Neuronal stem cell (in vitro differentiated cells): Measurements from ENCODE around the gene HMGCL.
"Not testable (repeated sequence)": the region's sequence is repeated elsewhere in the genome, so short reads cannot be mapped to it uniquely, and the experiment has no call there.

Experiments
- DNase-seq: peaks from one replicate; pipeline ENCODE4 v3.0.0-alpha.2; 2013; ENCODE audit warnings: low spot score
- H2AFZ ChIP-seq: one replicate; pipeline ENCODE4 v1.6.1; 2013; ENCODE audit warnings: mild to moderate bottlenecking, low read length, inconsistent platforms
- H2AK5ac ChIP-seq: 2 replicates; pipeline ENCODE4 v1.6.1; 2013; ENCODE audit warnings: low read depth, mild to moderate bottlenecking, inconsistent platforms, low read length, moderate library complexity, mixed read lengths
- H2BK120ac ChIP-seq: 2 replicates; pipeline ENCODE4 v1.6.1; 2013; ENCODE audit warnings: low read depth, mild to moderate bottlenecking, inconsistent platforms, low read length, moderate library complexity, mixed read lengths
- H2BK12ac ChIP-seq: one replicate; pipeline ENCODE4 v1.6.1; 2013; ENCODE audit warnings: low read length, inconsistent platforms
- H2BK15ac ChIP-seq: 2 replicates; pipeline ENCODE4 v1.6.1; 2013; ENCODE audit warnings: mild to moderate bottlenecking, low read length, inconsistent platforms, mixed read lengths
- H2BK5ac ChIP-seq: one replicate; pipeline ENCODE4 v1.6.1; 2013; ENCODE audit warnings: inconsistent platforms, mild to moderate bottlenecking, low read length, moderate library complexity
- H3K14ac ChIP-seq: one replicate; pipeline ENCODE4 v1.6.1; 2013; ENCODE audit warnings: low read length, inconsistent platforms
- H3K18ac ChIP-seq: 2 replicates; pipeline ENCODE4 v1.6.1; 2013; ENCODE audit warnings: low read length, inconsistent platforms
- H3K23ac ChIP-seq: 2 replicates; pipeline ENCODE4 v1.6.1; 2013; ENCODE audit warnings: low read depth, mild to moderate bottlenecking, mixed read lengths, low read length, inconsistent platforms; ENCODE audit not compliant: poor library complexity
- H3K27ac ChIP-seq: replicated peaks from 3 replicates; pipeline ENCODE4 v1.5.1; 2013; ENCODE audit warnings: low read length, inconsistent platforms
- H3K27me3 ChIP-seq, 3 experiments: 2 replicates each; pipeline ENCODE4 v1.6.1; 2013; ENCODE audit warnings: low read length in 3 of 3, mild to moderate bottlenecking in 2 of 3, inconsistent platforms in 1 of 3, low read depth in 1 of 3, mixed read lengths in 1 of 3, moderate library complexity in 1 of 3; ENCODE audit not compliant: control insufficient read depth in 3 of 3, insufficient read depth in 3 of 3
- H3K36me3 ChIP-seq, 2 donors: replicated peaks in 1 of 2; 2 replicates each; pipeline ENCODE4 v1.6.1; 2013; ENCODE audit warnings: low read length in 2 of 2; ENCODE audit not compliant: control insufficient read depth in 2 of 2, insufficient read depth in 2 of 2
- H3K4ac ChIP-seq: 2 replicates; pipeline ENCODE4 v1.6.1; 2013; ENCODE audit warnings: inconsistent platforms, mild to moderate bottlenecking, low read length, moderate library complexity
- H3K4me1 ChIP-seq, 2 donors: 1 replicate in 1 of 2; 2 replicates in 1 of 2; pipeline ENCODE4 v1.6.1; 2013; ENCODE audit warnings: low read length in 2 of 2, low read depth in 1 of 2; ENCODE audit not compliant: control insufficient read depth in 2 of 2, insufficient read depth in 1 of 2
- H3K4me2 ChIP-seq: one replicate; pipeline ENCODE4 v1.6.1; 2013; ENCODE audit warnings: mild to moderate bottlenecking, low read length, inconsistent platforms; ENCODE audit not compliant: insufficient read depth, poor library complexity, severe bottlenecking
- H3K4me3 ChIP-seq, 2 donors: 2 replicates each; pipeline ENCODE4 v1.5.1; 2013; ENCODE audit warnings: low read length in 2 of 2, mild to moderate bottlenecking in 2 of 2, inconsistent platforms in 1 of 2, moderate library complexity in 1 of 2
- H3K79me1 ChIP-seq: one replicate; pipeline ENCODE4 v1.6.1; 2013; ENCODE audit warnings: low read depth, mild to moderate bottlenecking, inconsistent platforms, low read length, moderate library complexity
- H3K9ac ChIP-seq: one replicate; pipeline ENCODE4 v1.6.1; 2013; ENCODE audit warnings: mild to moderate bottlenecking, low read depth, low read length, inconsistent platforms; ENCODE audit not compliant: poor library complexity
- H3K9me3 ChIP-seq, 2 donors: replicated peaks in 1 of 2; 2 replicates each; pipeline versions ENCODE3 to v1.6.1; 2013; ENCODE audit warnings: low read length in 2 of 2, mild to moderate bottlenecking in 2 of 2, inconsistent platforms in 1 of 2, low read depth in 1 of 2, mixed read lengths in 1 of 2, moderate library complexity in 1 of 2; ENCODE audit not compliant: control insufficient read depth in 2 of 2, insufficient read depth in 1 of 2
- H4K8ac ChIP-seq: one replicate; pipeline ENCODE4 v1.6.1; 2013; ENCODE audit warnings: low read depth, mild to moderate bottlenecking, inconsistent platforms, low read length, moderate library complexity
- H4K91ac ChIP-seq: one replicate; pipeline ENCODE4 v1.6.1; 2013; ENCODE audit warnings: low read length, low read depth, mild to moderate bottlenecking, inconsistent platforms; ENCODE audit not compliant: poor library complexity
- WGBS, 2 donors: extraction: QIAGEN DNeasy Blood & Tissue Kit; methylation state at CpG; one replicate each; pipeline ENCODE4 v1.1.7; 2013; ENCODE audit warnings: missing lambda C conversion rate in 2 of 2, mixed read lengths in 1 of 2; ENCODE audit not compliant: insufficient read length in 2 of 2, insufficient replicate concordance in 1 of 2; ENCODE audit errors: extremely low coverage in 2 of 2; 5-methylcytosine and 5-hydroxymethylcytosine counted together

HMGCL gene

GRCh38 chr1:23848673-23849616 lies 23.7 kb upstream of the HMGCL start:
- Histone ChIP-seq H3K4me1 (no peaks in the 10 kb centered on the region), H2BK12ac (no peak overlapping the region), H3K18ac (no peak overlapping the region), H3K9ac (no peak overlapping the region), H3K9me3 (peaks cover 0 to 8% of the 10 kb centered on the region in 2 donors), H2AFZ (no peak overlapping the region), H4K8ac (no peak overlapping the region), H2BK15ac (no peak overlapping the region), H2BK120ac (no peak overlapping the region), H3K27ac (no peak overlapping the region), H3K23ac (no peak overlapping the region), H3K4ac (no peak overlapping the region), H3K79me1 (no peaks in the 10 kb centered on the region), H3K14ac (no peak overlapping the region), H3K4me3 (no peak overlapping the region), H3K36me3 (peaks cover 0 to 2% of the 10 kb centered on the region in 2 donors), H2AK5ac (no peak overlapping the region), H4K91ac (no peak overlapping the region), H3K27me3 (no peaks in the 10 kb centered on the region), H3K4me2 (no peak overlapping the region), H2BK5ac (no peak overlapping the region)
- DNase-seq = no peak
- WGBS, 2 donors = no CpG with 5 or more reads among the region's 12 CpGs

DNA sequence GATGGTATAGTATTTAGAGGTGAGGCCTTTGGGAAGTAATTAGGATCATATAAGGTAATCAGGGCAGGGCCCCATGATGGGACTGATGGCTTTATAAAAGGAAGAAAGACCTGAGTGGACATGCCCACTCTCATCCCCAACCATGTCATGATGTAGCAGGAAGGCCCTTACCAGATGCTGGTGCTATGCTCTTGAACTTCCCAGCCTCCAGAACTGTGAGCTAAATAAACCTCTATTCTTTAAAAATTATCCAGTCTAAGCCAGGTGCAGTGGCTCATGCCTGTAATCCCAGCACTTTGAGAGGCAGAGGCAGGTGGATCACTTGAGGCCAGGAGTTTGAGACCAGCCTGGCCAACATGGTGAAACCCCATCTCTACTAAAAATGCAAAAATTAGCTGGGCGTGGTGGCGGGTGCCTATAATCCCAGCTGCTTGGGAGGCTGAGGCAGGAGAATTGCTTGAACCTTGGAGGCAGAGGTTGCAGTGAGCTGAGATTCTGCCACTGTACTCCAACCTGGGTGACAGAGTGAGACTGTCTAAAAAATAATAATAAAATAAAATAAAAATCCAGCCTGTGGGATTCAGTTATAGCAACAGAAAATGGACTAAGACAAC lies 22.4 kb upstream of the HMGCL start:
- H3K4me1 ChIP-seq = not testable (repeated sequence)

GRCh38 chr1:23845163-23845562 lies 19.9 kb upstream of the HMGCL start:
- no peak overlapping the region for H3K4me2 ChIP-seq
- H3K27me3 ChIP-seq = no peaks in the 10 kb centered on the region
- no peak overlapping the region for H2AK5ac ChIP-seq
- no CpG with 5 or more reads among the region's 2 CpGs for WGBS, 2 donors
- no peak overlapping the region for H3K4ac ChIP-seq
- H2AFZ ChIP-seq = no peak overlapping the region
- H3K79me1 ChIP-seq = no peaks in the 10 kb centered on the region
- no peaks in the 10 kb centered on the region for H3K4me1 ChIP-seq
- H3K18ac ChIP-seq = no peak overlapping the region
- DNase-seq = no peak
- H2BK5ac ChIP-seq = no peak overlapping the region
- no peak overlapping the region for H2BK15ac ChIP-seq
- no peak overlapping the region for H3K27ac ChIP-seq
- H4K8ac ChIP-seq = no peak overlapping the region
- no peak overlapping the region for H2BK120ac ChIP-seq
- H3K9ac ChIP-seq = peak overlapping the region; percentile 21
- no peak overlapping the region for H4K91ac ChIP-seq
- no peak overlapping the region for H2BK12ac ChIP-seq
- H3K14ac ChIP-seq = no peak overlapping the region
- no peak overlapping the region for H3K4me3 ChIP-seq
- H3K36me3 ChIP-seq = peaks cover 0 to 2% of the 10 kb centered on the region in 2 donors
- peaks cover 0 to 8% of the 10 kb centered on the region in 2 donors for H3K9me3 ChIP-seq
- H3K23ac ChIP-seq = no peak overlapping the region

More for the DNA sequence above, 22.4 kb upstream of the HMGCL start:
- H3K23ac ChIP-seq, H2AK5ac ChIP-seq, H2AFZ ChIP-seq, H3K79me1 ChIP-seq, H3K4me2 ChIP-seq, H2BK15ac ChIP-seq, H3K27me3 ChIP-seq, H4K91ac ChIP-seq, H2BK5ac ChIP-seq, H3K4me3 ChIP-seq, H3K9ac ChIP-seq, H3K9me3 ChIP-seq, H4K8ac ChIP-seq, DNase-seq, H2BK12ac ChIP-seq, H3K14ac ChIP-seq, H3K4ac ChIP-seq, H3K36me3 ChIP-seq, H3K27ac ChIP-seq, H3K18ac ChIP-seq, H2BK120ac ChIP-seq: not testable (repeated sequence)
- WGBS, 2 donors = no CpG with 5 or more reads among the region's 2 CpGs

GRCh38 chr1:23843644-23844043 lies 18.4 kb upstream of the HMGCL start:
- Histone ChIP-seq H3K4me3 (no peak overlapping the region), H3K27ac (no peak overlapping the region), H3K79me1 (no peaks in the 10 kb centered on the region), H4K8ac (no peak overlapping the region), H3K9me3 (peaks cover 0 to 8% of the 10 kb centered on the region in 2 donors), H3K14ac (no peak overlapping the region), H4K91ac (no peak overlapping the region), H3K23ac (no peak overlapping the region), H3K4ac (no peak overlapping the region), H3K4me2 (no peak overlapping the region), H2BK120ac (no peak overlapping the region), H3K4me1 (no peaks in the 10 kb centered on the region), H2BK15ac (no peak overlapping the region), H2BK12ac (no peak overlapping the region), H2BK5ac (no peak overlapping the region), H3K9ac (no peak overlapping the region), H2AK5ac (no peak overlapping the region), H3K18ac (no peak overlapping the region), H2AFZ (no peak overlapping the region), H3K36me3 (peaks cover 0 to 2% of the 10 kb centered on the region in 2 donors), H3K27me3 (no peaks in the 10 kb centered on the region)
- DNase-seq = no peak
- no CpG with 5 or more reads among the region's 5 CpGs for WGBS, 2 donors
